Astrocyte (in vitro differentiated cells and primary cell): ENCODE data around the gene MEFV.

Experiments
- CTCF ChIP-seq: IDR thresholded peaks from 2 replicates; pipeline ENCODE4 v1.5.1; 2011; ENCODE audit warnings: low read depth, mild to moderate bottlenecking, inconsistent platforms, low read length, moderate library complexity; ENCODE audit not compliant: insufficient read depth
- EZH2 ChIP-seq: IDR thresholded peaks from 2 replicates; pipeline ENCODE4 v1.6.1; 2012; ENCODE audit warnings: mild to moderate bottlenecking, low read length, inconsistent platforms; ENCODE audit not compliant: insufficient read depth

- TF ChIP-seq CTCF (no peak), EZH2 (no peak)
These were observed 12.6 kb downstream of the MEFV start for GRCh38 chr16:3243882-3244281.
